Lower lobe of right lung (tissue), 2 donors: ENCODE data around the gene MEN1. TPM values are rescaled to one million over a fixed set of nuclear protein-coding genes. Genes with fewer than 3 reads are reported as not detected.

Source experiments
- ATAC-seq, 2 donors: fragments of 200-7000 bp; cut with Tn5 transposase; one replicate each; pipeline ENCODE4 v1.9.1; 2020 to 2022; ENCODE audit warnings: mild to moderate bottlenecking in 2 of 2, moderate library complexity in 2 of 2
- DNase-seq: peaks from one replicate; pipeline ENCODE4 v3.0.0-alpha.2; 2020
- H3K27ac ChIP-seq: fragments of 200-600 bp; one replicate; pipeline ENCODE4 v1.8.0; 2022
- H3K27me3 ChIP-seq: fragments of 200-600 bp; one replicate; pipeline ENCODE4 v1.8.0; 2022; ENCODE audit warnings: low read depth
- H3K36me3 ChIP-seq: fragments of 200-600 bp; one replicate; pipeline ENCODE4 v1.8.0; 2022; ENCODE audit warnings: mild to moderate bottlenecking
- H3K4me1 ChIP-seq: fragments of 200-600 bp; one replicate; pipeline ENCODE4 v1.8.0; 2022
- H3K4me3 ChIP-seq: fragments of 200-600 bp; one replicate; pipeline ENCODE4 v1.8.0; 2022; ENCODE audit warnings: mild to moderate bottlenecking
- H3K9me3 ChIP-seq: fragments of 200-600 bp; one replicate; pipeline ENCODE4 v1.8.0; 2022
- CTCF ChIP-seq: fragments of 200-600 bp; IDR thresholded peaks from one replicate; pipeline ENCODE4 v1.8.0; 2022; ENCODE audit warnings: antibody characterized with exemption, mild to moderate bottlenecking
- intact Hi-C: fragments of 100-400 bp; cut with DNase I; formaldehyde crosslinking; loops from one replicate; pipeline ENCODE4 v1.11.0; 2022
- total RNA-seq: library from RNA; stranded (reverse); fragmentation: NEBNext Ultra II Directional; extraction: Animal tissue kit (Norgen Biotek cat#: 25700); gene quantifications from one replicate; pipeline ENCODE4 v1.2.1, GENCODE V29; 2021
- donor health status: DM: no; HTN: yes; CAD: no; lungs with severe emphysema.

Gene MEN1
- total RNA-seq, 1 donor from 2014 or later = 22.7 TPM

GRCh38 chr11:64794526-64794925, 15.8 kb downstream of the MEN1 start:
- peak; percentile 21 for DNase-seq
- intact Hi-C loops = no loop called here
- no peak overlapping the region for H3K4me3 ChIP-seq
- no peak for TF ChIP-seq CTCF
- no peak overlapping the region for H3K27ac ChIP-seq
- H3K27me3 ChIP-seq = no peaks in the 10 kb centered on the region
- H3K36me3 ChIP-seq = peaks cover 37% of the 10 kb centered on the region
- no peaks in the 10 kb centered on the region for H3K9me3 ChIP-seq
- no peaks in the 10 kb centered on the region for H3K4me1 ChIP-seq
- no peak for ATAC-seq

- DNase-seq = peak; percentile 38
- no peak overlapping the region for H3K27ac ChIP-seq
Measured at GRCh38 chr11:64793271-64794160, 16.8 kb downstream of the MEN1 start.

GRCh38 chr11:64792482-64792881, 17.9 kb downstream of the MEN1 start:
- no peak for ATAC-seq
- H3K4me3 ChIP-seq = no peak overlapping the region
- peaks cover 46% of the 10 kb centered on the region for H3K36me3 ChIP-seq
- no peaks in the 10 kb centered on the region for H3K9me3 ChIP-seq
- no peak overlapping the region for H3K27ac ChIP-seq
- H3K4me1 ChIP-seq = peaks cover 5% of the 10 kb centered on the region
- no peaks in the 10 kb centered on the region for H3K27me3 ChIP-seq
- DNase-seq = peak; percentile 1
- intact Hi-C loops = no loop called here
- TF ChIP-seq CTCF = no peak

More at GRCh38 chr11:64793271-64794160, 16.8 kb downstream of the MEN1 start:
- Histone ChIP-seq H3K9me3 (no peaks in the 10 kb centered on the region), H3K27me3 (no peaks in the 10 kb centered on the region), H3K4me3 (no peak overlapping the region), H3K4me1 (no peaks in the 10 kb centered on the region), H3K36me3 (peaks cover 46% of the 10 kb centered on the region)
- ATAC-seq = no peak
- no peak for TF ChIP-seq CTCF
- intact Hi-C loops = no loop called here

GRCh38 chr11:64791781-64792291, 18.5 kb downstream of the MEN1 start:
- Histone ChIP-seq H3K36me3 (peaks cover 40% of the 10 kb centered on the region), H3K4me1 (peaks cover 5% of the 10 kb centered on the region), H3K4me3 (no peak overlapping the region), H3K9me3 (no peaks in the 10 kb centered on the region), H3K27ac (no peak overlapping the region), H3K27me3 (no peaks in the 10 kb centered on the region)
- intact Hi-C loops = no loop called here
- no peak for TF ChIP-seq CTCF
- no peak for ATAC-seq
- DNase-seq = peak; percentile 34

- Histone ChIP-seq H3K27me3 (no peaks in the 10 kb centered on the region), H3K27ac (no peak overlapping the region), H3K36me3 (peaks cover 31% of the 10 kb centered on the region), H3K4me3 (no peak overlapping the region), H3K9me3 (no peaks in the 10 kb centered on the region), H3K4me1 (peaks cover 5% of the 10 kb centered on the region)
- TF ChIP-seq CTCF = no peak
- DNase-seq = peak; percentile 28
- ATAC-seq = no peak
- intact Hi-C loops = no loop called here
Measured at GRCh38 chr11:64790205-64791095, 19.9 kb downstream of the MEN1 start.
